GM18909 (cell line): ENCODE results near the gene CGN.

Source experiments
- ATAC-seq: cut with Tn5 transposase; IDR thresholded peaks from one replicate; pipeline ENCODE4 v1.9.1; 2021; ENCODE audit warnings: mild to moderate bottlenecking; ENCODE audit not compliant: unreplicated experiment, poor library complexity

CGN gene

GRCh38 chr1:151583796-151584195 is 72.6 kb downstream of the CGN start:
- no peak for ATAC-seq

- no peak for ATAC-seq
Measured at GRCh38 chr1:151584278-151584677, 73.1 kb downstream of the CGN start.

- no peak for ATAC-seq
Measured at GRCh38 chr1:151584780-151585179, 73.6 kb downstream of the CGN start.

- ATAC-seq, result no peak
Measured at GRCh38 chr1:151585622-151586021, 74.4 kb downstream of the CGN start.
